Natural killer cell (primary cell): Measurements from ENCODE around the gene HAUS1. TPM values are rescaled to one million over a fixed set of nuclear protein-coding genes. Genes with fewer than 3 reads are reported as not detected.
"Not testable (repeated sequence)": the region's sequence is repeated elsewhere in the genome, so short reads cannot be mapped to it uniquely, and the experiment has no call there.

Source experiments
- ATAC-seq, 3 donors: fragments of 150-1000 bp in 2 of 3; fragments of 200-7000 bp in 1 of 3; cut with Tn5 transposase; 1 replicate in 1 of 3; 2 replicates in 2 of 3; pipeline ENCODE4 v1.10.0; 2021; ENCODE audit warnings: mild to moderate bottlenecking in 2 of 3, moderate library complexity in 2 of 3
- DNase-seq, 2 donors: peaks; one replicate each; pipeline versions ENCODE4 v3.0.0 to v3.0.0-alpha.2; 2013 to 2021; ENCODE audit warnings: mixed read lengths in 1 of 2
- H3K27ac ChIP-seq: one replicate; pipeline ENCODE4 v1.5.1; 2013; ENCODE audit warnings: mild to moderate bottlenecking, low read length
- H3K27me3 ChIP-seq: one replicate; pipeline ENCODE4 v1.6.1; 2013; ENCODE audit warnings: low read length; ENCODE audit not compliant: control insufficient read depth, insufficient read depth
- H3K36me3 ChIP-seq: one replicate; pipeline ENCODE4 v1.6.1; 2013; ENCODE audit warnings: low read length; ENCODE audit not compliant: control insufficient read depth, insufficient read depth
- H3K4me1 ChIP-seq: one replicate; pipeline ENCODE4 v1.6.1; 2013; ENCODE audit warnings: low read length; ENCODE audit not compliant: control insufficient read depth, insufficient read depth
- H3K4me3 ChIP-seq: one replicate; pipeline ENCODE4 v1.5.1; 2013; ENCODE audit warnings: low read length
- H3K9me3 ChIP-seq: one replicate; pipeline ENCODE4 v1.6.1; 2013; ENCODE audit warnings: low read length; ENCODE audit not compliant: control insufficient read depth, insufficient read depth
- H3K27ac Mint-ChIP-seq, 2 donors: one replicate each; pipeline ENCODE4 v1.8.0; 2022; ENCODE audit warnings: mild to moderate bottlenecking in 2 of 2, mixed read lengths in 2 of 2, moderate library complexity in 1 of 2
- H3K27me3 Mint-ChIP-seq, 2 donors: one replicate each; pipeline ENCODE4 v1.8.0; 2022; ENCODE audit warnings: low read depth in 2 of 2, mixed read lengths in 2 of 2
- H3K36me3 Mint-ChIP-seq: one replicate; pipeline ENCODE4 v1.8.0; 2022; ENCODE audit warnings: mixed read lengths
- H3K4me1 Mint-ChIP-seq, 2 donors: one replicate each; pipeline ENCODE4 v1.8.0; 2022; ENCODE audit warnings: mixed read lengths in 2 of 2
- H3K4me3 Mint-ChIP-seq: one replicate; pipeline ENCODE4 v1.8.0; 2022; ENCODE audit warnings: mild to moderate bottlenecking, moderate library complexity, mixed read lengths
- H3K9me3 Mint-ChIP-seq, 2 donors: one replicate each; pipeline ENCODE4 v1.8.0; 2022; ENCODE audit warnings: mixed read lengths in 2 of 2
- CTCF ChIP-seq: fragments of 200-600 bp; IDR thresholded peaks from one replicate; pipeline ENCODE4 v1.8.0; 2022; ENCODE audit warnings: antibody characterized with exemption
- WGBS: methylation state at CpG from one replicate; pipeline ENCODE4 v1.1.7; 2013; ENCODE audit warnings: missing lambda C conversion rate; ENCODE audit not compliant: insufficient coverage; 5-methylcytosine and 5-hydroxymethylcytosine counted together
- intact Hi-C: fragments of 100-400 bp; cut with micrococcal nuclease; formaldehyde crosslinking; loops from one replicate; pipeline ENCODE4 v1.14.2; 2022
- total RNA-seq, 4 donors: library from RNA; stranded (reverse); fragments of 120-200 nt in 1 of 4; gene quantifications; one replicate each; pipeline versions ENCODE4 v1.2.3 to v1.2.4, GENCODE V29; 2013 to 2022

Gene HAUS1
- total RNA-seq, 3 donors from 2014 or later (not counting 1 experiment from before 2014, with no cell fraction given): 15.2 to 20.8 (median 16.3) TPM

- Mint-ChIP-seq H3K4me3 (no peak overlapping the region), H3K27me3 (no peaks in the 10 kb centered on the region), H3K27ac (peak overlapping the region; percentile 3 to 21), H3K4me1 (no peaks in the 10 kb centered on the region), H3K9me3 (no peaks in the 10 kb centered on the region), H3K36me3 (no peaks in the 10 kb centered on the region)
- DNase-seq (no peak), ATAC-seq (no peak)
- intact Hi-C loops: no loop called here
- Histone ChIP-seq H3K36me3 (peaks cover 43% of the 10 kb centered on the region), H3K4me1 (no peaks in the 10 kb centered on the region), H3K9me3 (no peaks in the 10 kb centered on the region), H3K27me3 (no peaks in the 10 kb centered on the region), H3K27ac (no peak overlapping the region), H3K4me3 (no peak overlapping the region)
- no peak for TF ChIP-seq CTCF
- WGBS: 100% methylated on average over 1 of the region's 1 CpG
Measured at GRCh38 chr18:46080156-46080555, 24.0 kb upstream of the HAUS1 start.

- Mint-ChIP-seq H3K27me3 (no peaks in the 10 kb centered on the region), H3K4me1 (peaks cover 0 to 7% of the 10 kb centered on the region in 2 donors), H3K36me3 (peaks cover 13% of the 10 kb centered on the region), H3K9me3 (no peaks in the 10 kb centered on the region), H3K27ac (no peak overlapping the region), H3K4me3 (no peak overlapping the region)
- Histone ChIP-seq H3K27me3 (no peaks in the 10 kb centered on the region), H3K27ac (no peak overlapping the region), H3K9me3 (peaks cover 5% of the 10 kb centered on the region), H3K4me1 (no peaks in the 10 kb centered on the region), H3K4me3 (no peak overlapping the region), H3K36me3 (peaks cover 85% of the 10 kb centered on the region)
- DNase-seq (no peak), ATAC-seq (no peak)
- WGBS: 90% methylated on average over 2 of the region's 2 CpGs
- intact Hi-C loops: no loop called here
- no peak for TF ChIP-seq CTCF
Measured at GRCh38 chr18:46084431-46084830, 19.8 kb upstream of the HAUS1 start.

- H3K4me3 ChIP-seq, H3K9me3 Mint-ChIP-seq, H3K4me3 Mint-ChIP-seq, H3K9me3 ChIP-seq, H3K27me3 Mint-ChIP-seq, DNase-seq, H3K27ac ChIP-seq, H3K4me1 ChIP-seq, H3K27me3 ChIP-seq, intact Hi-C loops, ATAC-seq: not testable (repeated sequence)
- peaks cover 20% of the 10 kb centered on the region for H3K36me3 Mint-ChIP-seq
- peaks cover 96% of the 10 kb centered on the region for H3K36me3 ChIP-seq
- peaks cover 6 to 18% of the 10 kb centered on the region in 2 donors for H3K4me1 Mint-ChIP-seq
- H3K27ac Mint-ChIP-seq: peak overlapping the region in 1 of 2 donors; percentile 57
- WGBS: 94% methylated on average over 8 of the region's 8 CpGs
Measured at GRCh38 chr18:46088501-46088900, 15.7 kb upstream of the HAUS1 start.

- no peak for TF ChIP-seq CTCF
- Mint-ChIP-seq H3K36me3 (no peaks in the 10 kb centered on the region), H3K27me3 (no peaks in the 10 kb centered on the region), H3K4me1 (peaks cover 31 to 34% of the 10 kb centered on the region in 2 donors), H3K9me3 (no peaks in the 10 kb centered on the region), H3K4me3 (peak overlapping the region; percentile 35), H3K27ac (peak overlapping the region; percentile 15 to 64)
- no peaks in the 10 kb centered on the region for H3K9me3 ChIP-seq
- WGBS: 91% methylated on average over 9 of the region's 10 CpGs
- peak overlapping the region; percentile 9 for H3K27ac ChIP-seq
- peaks cover 37% of the 10 kb centered on the region for H3K36me3 ChIP-seq
- no peak overlapping the region for H3K4me3 ChIP-seq
- no peaks in the 10 kb centered on the region for H3K27me3 ChIP-seq
- ATAC-seq: no peak
- intact Hi-C loops: loop anchor here (5.0 to 10.0 kb wide), 2 partner anchors 79 to 408 kb away; a partner anchor contains a TSS
- DNase-seq: no peak
- peaks cover 25% of the 10 kb centered on the region for H3K4me1 ChIP-seq
Measured at GRCh38 chr18:46095532-46095931, 8.7 kb upstream of the HAUS1 start.
